ENCODE results near the gene ITPA. TPM values are rescaled to one million over a fixed set of nuclear protein-coding genes. Genes with fewer than 3 reads are reported as not detected.

Gene ITPA
- total RNA-seq, 1 experiment from 2014 or later = 77.3 TPM

DNA sequence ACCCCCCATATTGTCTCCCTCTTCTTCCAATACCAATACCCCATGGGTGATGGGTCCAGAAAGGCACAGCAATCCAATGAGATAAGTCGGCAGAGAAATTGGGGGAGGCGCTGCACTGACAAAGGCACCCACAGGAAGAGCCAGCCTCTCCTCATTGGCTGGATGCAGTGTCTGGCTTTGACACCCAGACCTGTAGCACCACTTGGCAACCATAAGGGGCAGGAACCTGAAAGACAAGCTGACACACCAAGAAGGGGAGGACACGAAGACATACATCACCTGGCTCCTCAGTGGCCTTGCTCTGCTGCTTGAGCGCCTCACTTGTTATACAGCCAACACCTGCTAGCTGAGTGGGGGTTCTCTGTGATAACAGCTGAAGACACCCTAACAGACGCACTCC, 49.1 kb downstream of the ITPA start:
- CTCF ChIA-PET = interaction anchor here (1.4 kb wide), 1 partner anchor 11 kb away, joined by 4 read pairs; no protein-coding TSS in a partner anchor
- no peak for ATAC-seq

More for the DNA sequence above, 49.1 kb downstream of the ITPA start:
- ChIA-PET RAD21 (ENCODE audit: low non-redundant PET in 1 of 2, low total read pairs in 2 of 2, uncharacterized antibody in 2 of 2, unreplicated experiment in 2 of 2) (no interaction called here), POLR2A (no interaction called here)
- TF ChIP-seq POLR2AphosphoS5 (IDR thresholded peaks at IDR 0.05; ENCODE audit: low read depth, low read length) (no peak), ZBTB33 (IDR thresholded peaks at IDR 0.05; ENCODE audit: extremely low read depth, insufficient replicate concordance, low read length) (no peak), EZH2 (IDR thresholded peaks at IDR 0.05) (no peak), FOSL1 (IDR thresholded peaks at IDR 0.05; ENCODE audit: low read depth) (no peak), JUND (IDR thresholded peaks at IDR 0.05) (no peak), RAD21 (IDR thresholded peaks at IDR 0.05; ENCODE audit: low read depth) (no peak), EGR1 (IDR thresholded peaks at IDR 0.05; ENCODE audit: low read depth) (no peak), SIN3A (IDR thresholded peaks at IDR 0.05; ENCODE audit: low read depth) (no peak), SRF (IDR thresholded peaks at IDR 0.05; ENCODE audit: low read depth) (no peak), ELF1 (IDR thresholded peaks at IDR 0.05; ENCODE audit: borderline replicate concordance, low read depth) (no peak), EZH2phosphoT487 (IDR thresholded peaks at IDR 0.05; ENCODE audit: borderline replicate concordance) (no peak), POLR2A (IDR thresholded peaks at IDR 0.05; ENCODE audit: borderline replicate concordance, extremely low read depth, insufficient read depth, insufficient read length) (no peak)
- TF ChIP-seq, protein P1, sequence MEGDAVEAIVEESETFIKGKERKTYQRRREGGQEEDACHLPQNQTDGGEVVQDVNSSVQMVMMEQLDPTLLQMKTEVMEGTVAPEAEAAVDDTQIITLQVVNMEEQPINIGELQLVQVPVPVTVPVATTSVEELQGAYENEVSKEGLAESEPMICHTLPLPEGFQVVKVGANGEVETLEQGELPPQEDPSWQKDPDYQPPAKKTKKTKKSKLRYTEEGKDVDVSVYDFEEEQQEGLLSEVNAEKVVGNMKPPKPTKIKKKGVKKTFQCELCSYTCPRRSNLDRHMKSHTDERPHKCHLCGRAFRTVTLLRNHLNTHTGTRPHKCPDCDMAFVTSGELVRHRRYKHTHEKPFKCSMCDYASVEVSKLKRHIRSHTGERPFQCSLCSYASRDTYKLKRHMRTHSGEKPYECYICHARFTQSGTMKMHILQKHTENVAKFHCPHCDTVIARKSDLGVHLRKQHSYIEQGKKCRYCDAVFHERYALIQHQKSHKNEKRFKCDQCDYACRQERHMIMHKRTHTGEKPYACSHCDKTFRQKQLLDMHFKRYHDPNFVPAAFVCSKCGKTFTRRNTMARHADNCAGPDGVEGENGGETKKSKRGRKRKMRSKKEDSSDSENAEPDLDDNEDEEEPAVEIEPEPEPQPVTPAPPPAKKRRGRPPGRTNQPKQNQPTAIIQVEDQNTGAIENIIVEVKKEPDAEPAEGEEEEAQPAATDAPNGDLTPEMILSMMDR (IDR thresholded peaks at IDR 0.05 in 2 of 3, conservative IDR thresholded peaks at IDR 0.05 in 1 of 3; ENCODE audit: borderline replicate concordance in 1 of 3, insufficient read depth in 1 of 3, low read depth in 2 of 3, low read length in 2 of 3) = no peak
- Histone ChIP-seq H3K4me1 (ENCODE audit: control insufficient read depth in 1 of 2, insufficient read depth in 2 of 2, low read length in 2 of 2) (no peaks in the 10 kb centered on the region), H3K36me3 (ENCODE audit: control insufficient read depth in 1 of 2, insufficient read depth in 2 of 2, low read length in 2 of 2) (peaks cover 0 to 2% of the 10 kb centered on the region in 2 experiments; a peak in 1 of 4 replicates), H2AFZ (ENCODE audit: low read depth, low read length, poor library complexity, severe bottlenecking) (no peak overlapping the region), H3K4me3 (replicated peaks in 1 of 2; ENCODE audit: low read depth in 1 of 2, low read length in 2 of 2) (no peak overlapping the region), H4K20me1 (ENCODE audit: insufficient read depth) (no peaks in the 10 kb centered on the region), H3K4me2 (ENCODE audit: low read length) (no peak overlapping the region), H3K27me3 (ENCODE audit: insufficient read depth, low read length) (no peaks in the 10 kb centered on the region), H3K9me3 (ENCODE audit: control insufficient read depth in 1 of 2, insufficient read depth in 1 of 2, low read depth in 1 of 2, low read length in 2 of 2) (no peaks in the 10 kb centered on the region), H3K27ac (ENCODE audit: low read depth, low read length) (no peak overlapping the region), H3K79me2 (ENCODE audit: insufficient read depth, low read length) (no peaks in the 10 kb centered on the region), H3K9me2 (ENCODE audit: insufficient read depth) (no peaks in the 10 kb centered on the region), H3K9ac (ENCODE audit: low read length) (no peak overlapping the region)
- DNase-seq (ENCODE audit: low read depth, low spot score) = no peak
- intact Hi-C loops (cut with micrococcal nuclease) = no loop called here
- BruUV-seq (replicated peaks) = no TSS peak

All from HCT116 (cell line).